GM21390 (cell line): Measurements from ENCODE around the gene ZSCAN18.
"Not testable (repeated sequence)": the region's sequence is repeated elsewhere in the genome, so short reads cannot be mapped to it uniquely, and the experiment has no call there.

ENCODE experiments used
- ATAC-seq: cut with Tn5 transposase; IDR thresholded peaks from one replicate; pipeline ENCODE4 v1.9.1; 2021; ENCODE audit not compliant: unreplicated experiment

The ZSCAN18 gene

DNA sequence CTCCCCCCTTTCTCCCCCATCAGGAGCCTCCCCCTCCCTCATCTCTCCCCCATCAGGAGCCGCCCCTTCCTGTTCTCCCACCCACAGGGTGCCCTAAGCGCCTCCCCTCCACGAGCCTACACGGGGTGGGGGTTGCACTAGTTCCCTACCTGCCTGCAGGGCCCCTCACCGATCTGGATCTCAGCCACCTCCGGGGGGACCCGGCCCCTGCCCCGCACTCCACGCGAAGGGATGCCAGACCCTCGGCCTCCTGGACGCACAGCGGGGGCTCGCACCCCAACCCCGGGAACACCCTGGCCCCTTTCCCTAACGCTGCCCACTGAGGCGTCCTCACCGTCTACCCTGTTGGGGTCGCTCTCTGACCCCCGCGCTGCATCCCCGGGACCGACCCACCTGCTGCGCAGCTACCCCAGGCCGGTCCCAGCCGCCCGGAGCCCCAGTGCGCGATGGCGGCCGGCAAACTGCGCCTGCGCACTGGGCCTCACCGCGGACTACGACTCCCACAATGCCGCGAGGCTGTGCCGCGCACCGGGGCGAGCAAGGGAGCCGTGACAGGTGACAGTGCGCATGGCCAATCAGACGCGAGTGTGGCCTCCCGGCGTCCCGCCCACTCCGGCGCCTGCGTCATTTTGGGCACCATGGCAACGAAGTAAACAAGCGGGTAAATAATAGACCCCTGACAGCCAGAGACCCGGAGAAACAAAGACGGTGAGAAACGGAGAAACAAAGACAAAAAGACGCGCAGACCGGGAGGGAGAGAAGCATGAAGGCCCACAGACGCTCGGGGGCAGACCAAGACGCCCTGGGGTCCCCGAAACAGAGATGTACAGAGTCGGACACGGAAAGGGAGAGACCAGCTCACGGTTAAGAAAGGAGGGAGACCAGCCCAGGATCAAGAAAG is at the start of gene ZSCAN18:
ZSCAN18 (minus strand) TSS at position 451 of the 901 bp plus-strand sequence. CDS start 7,964 bp downstream, outside the sequence.
- peak; percentile 54 for ATAC-seq

DNA sequence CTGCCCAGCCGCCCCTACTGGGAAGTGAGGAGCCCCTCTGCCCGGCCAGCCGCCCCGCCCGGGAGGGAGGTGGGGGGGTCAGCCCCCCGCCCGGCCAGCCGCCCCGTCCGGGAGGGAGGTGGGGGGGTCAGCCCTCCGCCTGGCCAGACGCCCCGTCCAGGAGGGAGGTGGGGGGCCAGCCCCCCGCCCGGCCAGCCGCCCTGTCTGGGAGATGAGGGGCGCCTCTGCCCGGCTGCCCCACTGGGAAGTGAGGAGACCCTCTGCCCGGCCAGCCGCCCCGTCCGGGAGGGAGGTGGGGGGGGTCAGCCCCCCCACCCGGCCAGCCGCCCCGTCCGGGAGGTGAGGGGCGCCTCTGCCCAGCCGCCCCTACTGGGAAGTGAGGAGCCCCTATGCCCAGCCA is 49.4 kb upstream of the ZSCAN18 start:
- ATAC-seq = not testable (repeated sequence)

DNA sequence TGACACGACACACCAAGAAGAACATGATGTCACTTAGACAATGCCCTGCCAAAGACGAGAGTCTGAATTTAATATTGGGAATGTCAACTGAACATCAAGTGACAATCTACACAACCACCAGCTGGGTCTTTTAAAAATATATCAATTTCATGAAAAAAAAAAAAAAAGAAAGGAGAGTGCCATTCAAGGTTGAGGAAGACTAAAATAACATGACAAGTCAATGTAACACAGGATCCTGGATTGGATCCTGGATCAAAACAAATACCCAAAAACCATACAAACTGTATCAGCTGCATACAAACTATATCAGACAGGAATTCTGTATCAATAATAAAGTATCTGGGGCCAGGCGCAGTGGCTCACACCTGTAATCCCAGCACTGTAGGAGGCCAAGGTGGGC is 47.8 kb upstream of the ZSCAN18 start:
- ATAC-seq = no peak

DNA sequence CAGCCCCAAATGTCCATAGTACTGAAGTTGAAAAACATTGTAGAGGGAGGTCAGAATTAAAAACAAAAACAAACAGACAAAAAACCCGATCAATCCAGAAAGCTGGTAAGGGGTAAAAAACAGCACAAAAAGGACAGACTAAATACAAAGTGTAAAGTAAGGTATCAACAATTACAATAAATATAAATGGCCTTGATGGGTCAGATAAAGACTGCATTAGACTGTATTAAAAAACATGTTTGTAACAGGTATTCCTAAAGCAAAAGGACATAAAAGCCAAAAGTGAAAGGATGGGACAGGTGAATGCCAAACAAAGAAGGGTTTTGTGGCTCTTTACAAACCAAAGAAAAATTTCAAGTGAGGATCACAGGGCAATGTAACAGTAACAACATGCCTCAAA is 36.2 kb upstream of the ZSCAN18 start:
- ATAC-seq = no peak

- no peak for ATAC-seq
These were observed 31.3 kb upstream of the ZSCAN18 start for GRCh38 chr19:58129284-58129683.

GRCh38 chr19:58128041-58128685 is 30.1 kb upstream of the ZSCAN18 start:
- no peak for ATAC-seq

- no peak for ATAC-seq
These were observed 25.3 kb upstream of the ZSCAN18 start for GRCh38 chr19:58123354-58123753.

DNA sequence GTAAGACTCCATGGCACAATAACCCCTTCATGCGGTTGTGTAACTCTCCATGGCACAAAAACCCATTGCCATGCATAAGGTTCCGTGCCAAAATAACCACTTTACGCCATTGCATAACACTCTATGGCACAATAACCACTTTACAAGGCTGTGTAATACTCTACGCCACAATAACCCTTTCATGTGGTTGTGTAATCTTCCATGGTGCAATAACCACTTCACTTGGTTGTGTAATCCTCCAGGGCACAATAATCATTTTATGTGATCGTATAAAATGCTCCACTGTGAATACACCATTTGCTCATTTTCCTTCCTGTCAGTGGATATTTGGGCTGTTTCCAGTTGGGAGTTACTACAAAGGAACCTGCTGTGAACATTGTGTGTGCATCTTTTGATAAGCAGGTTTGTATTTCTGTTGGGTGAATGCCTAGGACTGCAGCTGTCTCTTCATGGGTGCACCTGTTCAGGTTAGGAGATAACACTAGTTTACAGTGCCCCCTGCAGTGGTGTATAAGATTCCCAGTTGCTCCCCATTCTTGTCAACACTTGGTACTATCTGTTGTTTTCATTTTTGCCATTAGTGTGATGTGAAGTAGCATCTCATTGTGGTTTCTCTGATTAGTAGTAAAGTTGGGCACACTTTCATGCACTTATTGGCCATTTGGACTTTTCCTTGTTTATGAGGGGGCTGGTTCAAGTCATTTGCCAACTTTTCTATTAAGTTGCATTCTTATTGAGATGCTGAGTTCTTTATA is 21.1 kb upstream of the ZSCAN18 start:
- ATAC-seq = no peak

DNA sequence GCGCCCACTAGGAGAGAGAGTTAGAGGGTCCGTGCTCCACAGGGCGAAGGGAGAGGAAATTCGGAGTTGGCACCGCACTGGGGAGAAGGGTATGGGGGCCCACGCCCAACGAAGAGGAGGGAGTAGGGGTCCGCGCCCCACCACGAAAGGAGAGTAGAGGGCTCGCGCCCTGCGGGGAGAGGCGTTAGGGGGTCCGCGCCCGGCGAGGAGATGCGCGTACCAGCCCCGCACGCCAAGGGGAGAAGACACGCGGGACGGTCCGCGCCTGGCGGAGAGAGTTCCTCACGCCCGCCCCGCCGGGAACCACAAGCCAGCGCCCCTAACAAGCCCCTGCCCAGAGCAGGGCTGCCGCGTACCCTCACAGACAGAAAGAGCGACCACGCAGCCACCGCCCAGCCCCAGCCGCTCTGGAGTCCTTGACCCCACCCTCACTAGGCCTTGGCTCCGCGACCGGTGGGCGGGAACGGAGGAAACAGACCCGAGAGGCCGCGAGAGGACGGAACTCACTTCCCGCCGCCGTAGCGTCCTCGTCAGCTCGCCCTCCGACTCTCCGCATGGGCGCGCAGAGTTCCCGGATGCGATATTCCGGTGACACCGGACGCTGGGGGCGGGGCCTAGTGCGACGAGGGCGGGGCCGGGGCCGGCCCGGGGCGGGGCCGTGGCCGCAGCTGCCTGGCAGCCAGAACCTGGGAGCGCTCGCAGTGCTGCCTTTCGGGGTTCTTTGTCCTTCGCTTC is 20.0 kb upstream of the ZSCAN18 start:
- ATAC-seq = no peak

DNA sequence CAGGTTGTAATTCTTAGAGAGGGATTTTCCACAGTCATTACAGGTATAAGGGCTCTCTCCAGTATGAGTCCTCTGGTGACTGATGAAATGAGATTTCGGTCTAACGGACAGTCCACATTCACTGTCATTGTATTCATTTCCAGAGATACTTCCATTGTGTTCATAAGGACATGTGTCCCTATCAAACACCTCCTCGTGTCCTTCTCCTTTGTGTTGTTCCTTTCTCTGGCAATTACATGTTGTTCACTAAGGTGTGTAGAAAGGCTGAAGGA is 10.5 kb upstream of the ZSCAN18 start:
- ATAC-seq = no peak

DNA sequence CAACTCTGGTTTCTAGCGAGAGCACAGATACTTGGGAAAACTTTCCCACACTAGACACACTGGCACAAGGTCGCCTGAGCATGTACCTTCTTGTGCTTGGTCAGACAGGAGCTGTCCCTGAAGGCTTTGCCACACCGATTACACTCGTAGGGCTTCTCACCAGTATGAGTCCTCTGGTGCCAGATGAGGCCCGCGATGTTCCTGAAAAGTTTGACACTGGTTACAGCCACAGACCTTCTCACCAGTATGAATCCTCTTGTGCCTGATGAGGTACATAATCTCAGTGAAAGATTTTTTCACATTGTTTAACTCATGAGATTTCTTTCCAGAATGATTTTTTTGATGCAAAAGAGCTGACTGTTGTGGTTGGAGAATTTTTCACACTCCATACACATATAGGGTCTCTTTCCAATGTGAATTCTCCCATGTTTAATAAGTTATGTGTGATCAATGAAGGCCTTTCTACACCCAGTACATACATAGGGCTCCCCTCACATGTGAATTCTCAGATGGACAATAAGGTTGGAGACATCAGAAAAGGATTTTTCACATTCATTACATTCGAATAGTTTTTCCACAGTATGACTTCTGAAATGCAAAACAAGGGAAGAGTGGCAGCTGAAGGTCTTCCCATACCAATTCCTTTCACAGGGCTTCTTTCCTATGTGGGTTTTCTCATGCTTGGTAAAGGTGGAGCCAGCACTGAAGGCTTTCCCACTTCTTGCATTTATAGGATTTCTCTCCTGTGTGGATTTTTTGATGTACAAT is 9.9 kb upstream of the ZSCAN18 start:
- no peak for ATAC-seq

- ATAC-seq = no peak
These were observed 609 bp upstream of the ZSCAN18 start for GRCh38 chr19:58098682-58098998.

DNA sequence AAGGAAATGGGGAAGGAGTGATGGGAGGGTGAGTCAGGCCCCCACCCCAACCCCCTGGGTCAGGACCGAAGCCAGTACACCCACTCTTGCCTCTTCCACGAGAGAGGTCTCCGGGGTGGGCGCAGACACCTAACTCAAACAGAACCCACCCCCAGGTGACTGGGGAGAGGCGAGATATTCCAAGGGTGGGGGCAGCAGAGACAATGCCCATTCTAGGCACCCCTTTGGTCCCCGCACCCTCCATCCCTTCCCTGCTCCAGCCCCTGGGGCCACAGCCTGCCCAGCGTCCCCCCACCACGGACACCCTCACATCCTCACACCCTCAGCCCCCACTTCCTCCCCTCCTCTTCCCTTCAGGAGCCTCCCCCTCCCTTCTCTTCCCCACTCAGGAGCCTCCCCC is 682 bp downstream of the ZSCAN18 start:
- ATAC-seq = no peak

DNA sequence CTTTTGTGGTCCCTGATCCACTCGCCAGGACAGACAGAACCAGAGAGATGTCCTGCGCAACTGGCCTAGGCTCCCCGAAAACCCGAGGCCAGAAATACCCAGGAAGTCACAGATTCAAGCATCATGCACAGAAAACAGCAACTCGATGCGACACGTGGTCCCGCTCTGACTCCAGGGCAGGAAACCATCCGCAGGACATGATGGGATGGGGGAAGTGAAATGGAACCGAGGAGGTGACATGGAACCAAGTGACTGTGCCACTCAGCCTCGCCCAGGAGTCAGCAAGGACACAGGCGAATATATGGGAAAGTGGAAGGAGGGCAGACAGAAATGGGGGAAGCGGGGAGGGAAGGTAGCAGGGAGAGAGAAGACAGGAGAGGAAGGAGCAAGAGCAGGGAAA is 1.1 kb downstream of the ZSCAN18 start:
- ATAC-seq = no peak

DNA sequence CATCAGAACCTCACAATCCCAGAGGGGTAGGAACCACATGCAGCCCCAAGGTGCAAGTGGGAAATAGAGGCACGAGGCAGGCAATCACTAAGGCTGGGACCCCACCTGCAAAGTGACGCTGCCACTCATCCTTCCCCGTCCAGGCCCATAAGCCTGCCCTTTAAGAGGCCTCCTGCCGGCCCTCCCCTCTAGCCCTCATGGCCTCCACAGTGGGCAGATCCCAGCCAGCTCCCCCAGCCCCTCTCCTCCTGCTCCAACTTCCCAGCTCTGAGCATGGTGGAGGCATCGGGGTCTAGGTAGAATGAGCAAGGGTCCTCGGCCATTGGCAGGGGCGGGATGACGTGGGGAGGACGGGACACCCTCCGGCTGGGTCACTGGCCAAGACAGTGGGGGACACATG is 2.7 kb downstream of the ZSCAN18 start:
- ATAC-seq = no peak

DNA sequence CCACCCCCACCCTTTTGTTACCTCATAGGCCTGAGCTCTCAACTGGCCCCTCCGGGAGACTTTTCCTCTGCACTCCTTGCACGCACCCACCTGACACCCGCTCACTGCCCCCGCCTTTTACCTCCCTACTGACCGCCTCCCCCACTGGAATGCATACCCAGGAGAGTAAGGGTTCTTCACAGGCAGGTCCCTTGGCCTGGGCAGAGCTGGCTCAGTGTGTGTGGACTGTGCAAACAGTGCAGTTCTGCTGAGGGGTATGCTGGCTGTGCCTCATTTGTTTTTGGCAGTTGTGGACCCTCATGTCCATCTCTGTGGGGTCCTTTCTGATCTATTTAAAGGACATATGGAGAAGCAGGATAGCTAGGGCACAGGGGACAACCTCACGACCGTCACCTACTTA is 5.0 kb downstream of the ZSCAN18 start:
- ATAC-seq = no peak

DNA sequence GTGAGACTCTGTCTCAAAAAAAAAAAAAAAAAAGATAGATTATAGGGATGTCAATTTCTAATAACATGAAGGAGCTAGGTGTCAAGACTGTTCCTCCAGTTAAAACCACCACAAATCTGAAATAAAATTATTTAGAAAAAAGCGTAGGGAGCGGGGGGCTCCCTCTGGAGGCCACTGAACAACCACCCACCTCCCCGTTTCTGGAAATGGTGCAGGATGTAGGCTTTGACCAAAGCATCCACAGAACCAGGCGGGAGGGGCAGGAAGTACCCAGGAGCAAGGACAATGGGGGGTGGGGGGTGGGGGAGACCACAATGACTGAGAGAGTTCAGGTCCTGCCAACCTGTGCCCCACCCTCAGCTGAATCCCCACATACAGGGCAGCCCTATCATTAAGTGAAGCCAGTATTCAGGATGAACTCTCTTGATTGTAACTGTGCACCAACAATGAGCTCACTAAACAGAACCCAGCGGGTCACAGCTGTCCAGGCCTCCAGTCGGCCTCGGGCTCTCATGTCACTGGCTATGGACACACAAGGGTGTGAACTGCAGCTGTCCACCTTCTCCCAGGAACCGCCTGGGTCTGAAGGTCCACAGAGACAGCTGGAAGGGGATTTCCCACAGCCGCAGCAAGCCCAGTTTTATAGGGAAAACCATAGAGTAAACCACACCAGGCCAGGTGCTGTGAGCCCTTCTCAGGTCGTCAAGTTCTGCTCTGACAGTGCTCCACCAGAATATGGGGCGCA is 6.6 kb downstream of the ZSCAN18 start:
- no peak for ATAC-seq

DNA sequence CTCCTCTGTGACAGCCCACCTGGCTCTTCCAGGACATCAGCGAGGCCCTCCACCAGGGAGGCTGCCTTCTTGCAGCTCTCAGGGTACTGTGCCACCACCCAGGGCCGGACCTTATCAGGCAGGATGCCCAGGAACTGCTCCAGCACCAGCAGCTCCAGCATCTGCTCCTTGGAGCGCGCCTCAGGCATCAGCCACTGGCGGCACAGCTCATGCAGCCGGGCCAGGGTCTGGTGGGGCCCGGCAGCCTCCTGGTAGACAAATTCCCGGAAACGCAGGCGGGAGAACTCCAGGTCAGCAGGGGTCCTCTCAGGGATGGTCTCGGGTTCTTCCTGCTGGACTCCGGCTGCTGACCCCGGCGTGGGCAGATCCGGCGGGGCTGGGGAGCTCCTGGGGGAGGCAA is 8.2 kb downstream of the ZSCAN18 start:
- ATAC-seq = no peak

DNA sequence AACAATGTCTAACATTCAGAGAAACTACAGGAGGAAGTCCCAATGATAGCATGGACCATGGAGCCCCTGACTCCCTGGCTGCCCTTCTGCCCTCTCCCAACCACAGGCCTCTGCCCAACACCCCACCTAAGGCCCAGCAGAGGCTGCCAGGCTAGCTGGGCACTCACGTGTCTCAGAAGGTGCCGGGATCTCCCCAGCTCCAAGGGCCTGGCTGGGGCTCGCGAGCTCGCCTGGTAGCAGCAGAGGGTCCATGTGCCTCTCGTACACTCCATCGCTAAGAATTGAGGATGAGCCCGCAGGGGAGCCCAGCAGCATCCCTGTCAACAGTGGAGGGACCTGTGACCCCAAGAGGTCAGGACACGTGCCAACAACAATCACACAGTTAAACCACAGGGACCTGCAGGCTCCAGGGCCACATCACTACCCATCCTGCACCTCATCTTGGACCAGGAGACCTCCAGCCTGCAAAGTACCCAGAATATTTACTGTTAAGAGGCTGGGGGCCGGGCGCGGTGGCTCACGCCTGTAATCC is 9.4 kb downstream of the ZSCAN18 start:
- ATAC-seq = no peak
